ENCODE measurements around the gene HERC6.
"Not testable (repeated sequence)": the region's sequence is repeated elsewhere in the genome, so short reads cannot be mapped to it uniquely, and the experiment has no call there.

Gene HERC6

DNA sequence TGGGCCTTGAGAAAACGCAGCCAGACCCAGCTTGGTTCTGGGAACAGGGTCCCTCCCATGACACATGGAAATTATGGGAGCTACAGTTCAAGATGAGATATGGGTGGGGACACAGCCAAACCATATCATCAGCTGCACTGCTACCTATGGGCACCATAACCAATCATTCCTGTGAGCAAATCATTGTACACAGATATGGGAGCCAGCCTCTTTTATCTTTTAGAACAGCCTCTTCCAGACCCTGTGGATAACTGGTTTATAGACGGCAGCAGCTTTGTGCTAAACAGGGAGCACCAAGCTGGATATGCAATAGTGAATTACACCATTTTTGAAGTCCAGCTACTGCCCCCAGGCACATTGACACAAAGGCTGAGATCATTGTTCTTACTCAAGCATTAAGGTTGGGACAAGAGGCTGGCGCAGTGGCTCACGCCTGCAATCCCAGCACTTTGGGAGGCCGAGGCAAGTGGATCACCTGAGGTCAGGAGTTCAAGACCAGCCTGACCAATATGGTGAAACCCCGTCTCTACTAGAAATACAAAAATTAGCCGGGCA lies 69.6 kb downstream of the HERC6 start:
- DNase-seq = not testable (repeated sequence)

- no peak for DNase-seq
Observed at GRCh38 chr4:88448889-88449288, 70.2 kb downstream of the HERC6 start.

- no peak for DNase-seq
Observed at GRCh38 chr4:88449290-88449689, 70.6 kb downstream of the HERC6 start.

- no peak for DNase-seq
Observed at GRCh38 chr4:88451205-88451604, 72.6 kb downstream of the HERC6 start.

GRCh38 chr4:88452912-88453311 lies 74.3 kb downstream of the HERC6 start:
- DNase-seq = no peak

- DNase-seq = peak; percentile 66 to 90 (median 82)
Observed at GRCh38 chr4:88456670-88457306, 78.1 kb downstream of the HERC6 start, which contains the start of gene HERC5. Gene HERC5 (plus strand): TSS chr4:88457119. CDS start chr4:88457270, 151 bp downstream.

DNA sequence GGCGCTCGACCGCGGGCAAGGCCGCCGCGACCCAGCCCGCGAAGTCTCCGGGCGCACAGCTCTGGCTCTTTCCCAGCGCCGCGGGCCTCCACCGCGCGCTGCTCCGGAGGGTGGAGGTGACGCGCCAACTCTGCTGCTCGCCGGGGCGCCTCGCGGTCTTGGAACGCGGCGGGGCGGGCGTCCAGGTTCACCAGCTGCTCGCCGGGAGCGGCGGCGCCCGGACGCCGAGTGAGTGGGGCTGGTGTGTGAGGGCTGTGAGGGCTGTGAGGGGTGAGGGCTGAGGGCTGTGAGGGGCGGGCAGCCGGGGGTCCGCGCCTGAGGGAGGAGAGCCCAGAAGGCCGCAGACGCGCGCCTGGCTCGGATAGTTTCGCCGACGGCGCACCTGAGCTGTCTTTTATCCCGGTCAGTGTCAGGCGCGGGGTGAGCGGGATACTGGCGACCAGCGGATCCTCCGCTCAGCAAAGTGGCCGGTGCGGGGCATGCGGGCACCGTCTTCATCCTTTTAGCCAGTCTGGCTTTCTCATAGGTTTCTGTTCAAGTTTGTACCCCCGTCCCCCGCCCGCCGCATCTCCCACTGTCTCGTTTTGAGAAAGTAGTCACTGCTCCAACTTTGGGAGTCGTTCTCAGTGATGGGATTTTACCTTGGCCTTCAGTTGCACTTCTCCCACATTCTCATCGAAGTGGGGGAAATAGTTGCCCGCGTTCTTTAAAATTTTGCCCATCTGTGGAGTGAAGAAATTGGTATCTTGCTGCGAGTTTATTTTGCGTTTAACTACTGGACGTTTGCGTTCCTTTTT lies 78.9 kb downstream of the HERC6 start:
- peak; percentile 1 to 63 (median 38) for DNase-seq

DNA sequence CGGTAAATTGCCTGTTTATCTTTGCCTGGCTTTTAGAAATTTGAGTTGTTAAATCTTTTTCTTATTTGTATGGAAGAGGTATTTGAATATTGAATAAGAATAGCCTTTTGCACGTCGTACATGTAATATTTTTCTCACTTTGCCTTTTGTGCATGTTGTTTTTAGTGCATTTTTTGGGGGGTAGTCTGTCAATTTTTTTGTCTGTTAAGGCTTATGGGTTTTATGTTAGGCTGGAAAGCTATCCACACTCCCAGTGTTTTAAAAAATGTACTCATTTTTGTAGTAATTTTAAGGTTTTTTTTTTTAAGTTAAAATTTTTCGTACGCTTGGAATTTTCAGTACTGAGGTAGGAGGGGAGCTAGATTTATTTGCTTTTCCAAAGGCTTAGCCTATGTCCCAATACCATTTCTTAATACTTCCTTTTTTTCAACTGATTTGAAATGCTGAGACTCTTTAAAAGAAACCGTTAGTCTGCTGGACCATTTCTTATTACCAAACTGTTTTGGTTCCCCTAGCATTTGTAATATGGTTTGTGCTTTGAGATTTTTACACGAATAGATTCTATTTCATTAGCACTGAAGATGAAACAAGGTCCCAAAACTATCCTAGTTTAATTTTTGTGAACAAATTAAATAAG lies 79.6 kb downstream of the HERC6 start:
- no peak for DNase-seq

DNA sequence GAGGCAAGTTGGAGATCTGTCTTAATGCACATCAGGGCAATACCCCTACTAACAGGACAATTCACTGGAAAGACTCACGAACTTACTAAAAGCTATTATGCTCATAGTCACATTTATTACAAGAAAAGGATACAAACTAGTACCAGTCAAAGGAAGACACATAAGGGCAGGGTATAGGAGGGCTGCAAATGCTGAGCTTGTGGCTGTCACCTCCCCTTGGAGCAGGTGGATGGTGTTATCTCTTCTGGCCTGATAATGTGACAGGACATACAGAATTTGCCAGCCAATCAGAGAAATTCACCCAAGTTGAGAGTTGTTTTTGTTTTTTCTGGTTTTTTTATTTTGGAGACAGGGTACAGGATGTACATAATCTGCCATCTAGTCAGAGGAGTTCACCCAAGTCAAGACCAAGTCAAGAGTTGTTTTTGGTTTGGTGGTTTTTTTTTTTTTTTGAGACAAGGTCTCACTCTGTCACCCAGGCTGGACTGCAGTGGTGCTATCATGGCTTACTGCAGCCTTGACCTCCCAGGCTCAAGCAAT lies 87.1 kb downstream of the HERC6 start:
- DNase-seq = no peak

GRCh38 chr4:88467392-88467791 lies 88.7 kb downstream of the HERC6 start:
- no peak for DNase-seq

DNA sequence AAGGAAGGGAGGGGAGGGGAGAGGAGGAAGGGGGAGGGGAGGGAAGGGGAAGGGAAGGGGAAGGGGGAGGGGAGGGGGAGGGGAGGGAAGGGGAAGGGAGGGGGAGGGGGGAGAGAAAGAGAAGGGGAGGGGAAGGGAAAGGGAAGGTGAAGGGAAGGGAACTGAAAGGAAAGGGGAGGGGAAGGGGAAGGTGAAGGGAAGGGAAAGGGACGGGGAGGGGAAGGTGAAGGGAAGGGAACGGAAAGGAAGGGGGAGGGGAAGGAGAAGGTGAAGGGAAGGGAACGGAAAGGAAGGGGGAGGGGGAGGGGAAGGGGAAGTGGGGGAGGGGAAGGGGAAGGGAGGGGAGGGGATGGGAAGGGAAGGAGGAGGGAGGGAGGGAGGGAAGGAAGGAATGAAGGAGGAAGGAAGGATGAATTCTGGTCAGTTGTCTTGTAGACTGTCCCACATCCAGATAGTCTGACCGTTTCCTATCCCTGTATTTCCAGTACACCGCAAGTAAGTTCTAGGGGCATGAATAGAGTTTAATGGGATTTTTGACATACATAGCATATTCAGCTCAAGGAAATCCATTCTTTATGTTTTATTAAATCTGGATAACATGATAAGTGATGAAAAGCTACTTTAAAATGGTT lies 98.7 kb downstream of the HERC6 start:
- no peak for DNase-seq

DNA sequence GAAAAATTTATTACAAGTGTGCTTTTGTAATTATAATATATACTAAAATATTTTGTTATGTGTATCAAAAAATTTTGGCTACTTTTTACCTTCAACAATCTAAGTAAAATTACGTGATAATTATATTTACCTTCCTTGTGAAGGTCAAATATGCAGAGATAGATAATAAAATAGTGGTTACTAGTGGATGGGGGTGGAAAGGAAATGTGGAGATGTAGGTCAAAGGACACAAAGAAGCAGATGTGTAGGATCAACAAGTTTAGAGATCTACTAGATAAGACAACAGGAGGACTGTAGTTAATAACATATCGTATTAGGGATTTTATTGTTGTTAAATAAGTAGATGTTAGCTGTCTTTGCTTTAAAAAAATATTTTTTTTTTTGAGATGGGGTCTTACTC lies 99.6 kb downstream of the HERC6 start:
- DNase-seq = no peak

GRCh38 chr4:88481537-88481936 lies 102.9 kb downstream of the HERC6 start:
- DNase-seq = no peak

GRCh38 chr4:88489100-88489761 lies 110.6 kb downstream of the HERC6 start:
- DNase-seq = no peak

Data from activated naive CD4-positive, alpha-beta T cell (primary cell).